HG03575 (cell line): ENCODE results near the gene PPARGC1A.

Source experiments
- ATAC-seq: cut with Tn5 transposase; IDR thresholded peaks from one replicate; pipeline ENCODE4 v1.9.1; 2021; ENCODE audit not compliant: unreplicated experiment, insufficient number of reproducible peaks, low FRiP score; ENCODE audit errors: extremely low read depth

Gene PPARGC1A

DNA sequence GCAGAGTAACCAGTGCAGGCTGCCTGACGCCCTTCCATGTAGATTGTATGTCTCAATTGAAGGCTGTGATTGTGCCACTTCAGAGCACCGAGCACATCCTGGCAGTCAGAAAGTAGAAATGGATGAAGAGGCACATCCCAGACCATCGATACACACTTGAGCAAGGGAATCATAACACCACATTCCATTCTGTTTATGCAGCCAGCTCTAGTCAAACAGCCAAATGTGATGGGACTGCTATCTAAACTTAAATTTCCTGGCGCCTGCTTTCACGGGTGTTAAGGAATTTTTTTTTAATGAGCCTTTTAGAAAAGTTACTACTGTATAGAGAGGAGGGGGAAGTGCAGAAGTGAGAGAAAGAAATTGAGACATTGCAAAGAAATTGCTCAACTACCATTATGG lies 84.4 kb downstream of the PPARGC1A start:
- no peak for ATAC-seq

DNA sequence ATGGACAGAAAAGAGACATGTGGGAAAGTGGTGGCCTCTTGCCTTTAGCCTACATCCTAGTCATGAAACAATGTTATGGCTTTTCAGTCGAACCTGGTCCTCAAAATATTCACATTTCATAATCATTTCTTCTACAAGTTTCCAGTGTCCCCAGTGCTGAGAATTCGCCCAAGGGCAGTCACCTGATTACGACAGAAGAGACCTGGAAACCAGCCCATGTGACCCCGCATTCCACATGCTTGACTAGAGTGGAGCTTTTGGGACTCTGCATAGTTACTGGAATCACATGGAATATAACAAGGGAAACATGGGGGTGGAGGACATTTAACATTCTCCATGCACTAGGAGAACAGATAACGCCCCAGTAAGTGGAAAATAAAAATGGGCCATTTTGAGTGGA lies 100.1 kb downstream of the PPARGC1A start:
- no peak for ATAC-seq

DNA sequence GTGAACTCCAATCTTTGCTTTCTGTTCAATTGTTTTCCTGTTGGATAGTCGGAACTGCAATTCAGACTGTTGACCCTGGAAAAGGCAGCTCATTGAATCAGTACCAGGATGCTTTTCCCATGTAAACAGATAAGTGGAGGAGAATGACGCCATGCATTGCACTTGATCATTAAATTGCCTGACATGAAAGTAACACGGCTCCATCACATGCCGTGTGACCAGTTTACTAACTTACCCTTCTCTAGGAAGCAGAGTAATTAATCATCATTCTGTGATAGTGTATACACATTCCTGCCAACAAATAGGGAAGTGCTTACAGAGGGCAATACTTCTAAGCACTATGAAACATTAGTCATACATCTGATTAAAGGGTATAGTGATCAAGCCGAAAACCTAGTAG lies 101.4 kb downstream of the PPARGC1A start:
- no peak for ATAC-seq

DNA sequence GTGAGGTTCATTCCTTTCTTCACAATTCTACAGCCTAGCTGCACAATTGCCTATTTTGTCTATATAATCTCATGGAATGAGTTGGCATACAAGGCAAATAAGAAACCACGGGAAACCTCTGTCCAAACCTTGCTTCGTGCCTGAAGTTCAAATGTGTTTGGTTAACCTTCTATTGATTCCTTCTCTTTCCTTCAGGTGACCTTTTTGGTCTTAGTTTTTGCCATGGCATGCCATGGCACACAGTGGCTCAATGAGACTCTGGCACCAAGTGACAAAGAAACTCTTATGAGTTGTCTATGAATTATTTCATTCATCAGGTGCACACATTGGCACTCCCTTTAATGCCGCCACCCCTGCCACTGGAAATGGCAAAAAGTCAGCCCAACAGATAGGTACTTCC lies 101.8 kb downstream of the PPARGC1A start:
- no peak for ATAC-seq

DNA sequence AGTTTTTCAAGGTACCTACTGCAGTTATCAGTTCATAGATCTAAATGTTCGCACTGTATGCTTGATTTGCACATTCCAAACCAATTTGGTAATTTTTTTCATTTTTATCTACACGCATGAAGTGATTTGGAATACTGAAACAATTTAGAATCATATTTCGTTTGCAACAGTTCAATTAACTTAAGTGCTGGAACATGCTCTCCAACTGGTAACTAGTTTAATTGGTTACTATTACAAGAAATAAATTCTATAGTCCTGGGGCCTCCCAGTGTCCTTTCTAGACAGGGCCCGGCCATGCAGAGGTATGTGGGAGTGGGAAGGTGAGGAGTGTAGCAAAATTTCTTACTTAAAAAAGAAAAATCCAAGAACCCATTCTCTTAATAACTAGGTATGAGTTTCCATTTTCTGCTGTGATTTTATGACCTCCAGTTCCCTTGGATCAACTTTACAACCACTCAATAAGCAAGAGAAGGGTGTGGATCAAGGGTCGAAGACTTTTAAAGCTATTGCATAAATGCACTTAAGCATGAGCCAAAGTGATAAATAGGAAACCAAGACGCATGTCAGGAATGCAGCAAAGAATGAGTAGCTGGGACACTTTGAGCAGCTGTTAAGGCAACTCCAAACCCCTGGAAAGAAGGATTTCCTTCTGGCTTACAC lies 106.9 kb downstream of the PPARGC1A start:
- ATAC-seq, result no peak

DNA sequence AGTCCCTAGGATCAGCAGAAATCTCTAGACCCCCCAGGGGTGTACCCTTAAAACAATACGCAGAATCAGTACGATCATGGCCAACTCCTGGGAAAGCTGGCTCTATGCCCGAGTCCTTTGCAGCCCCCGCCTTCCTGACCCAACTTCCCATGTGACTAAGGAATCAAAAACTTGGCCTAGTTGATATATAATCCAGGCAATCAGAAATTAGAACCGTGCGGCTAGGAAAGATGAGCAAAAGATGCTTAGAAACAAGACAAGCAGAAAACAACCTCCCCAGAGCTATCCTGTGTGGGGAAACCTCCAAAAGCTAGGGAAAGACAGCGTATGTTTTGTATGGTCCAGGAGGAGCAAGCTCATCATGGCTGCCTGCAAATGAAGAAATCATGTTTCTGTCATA lies 110.0 kb downstream of the PPARGC1A start:
- no peak for ATAC-seq

DNA sequence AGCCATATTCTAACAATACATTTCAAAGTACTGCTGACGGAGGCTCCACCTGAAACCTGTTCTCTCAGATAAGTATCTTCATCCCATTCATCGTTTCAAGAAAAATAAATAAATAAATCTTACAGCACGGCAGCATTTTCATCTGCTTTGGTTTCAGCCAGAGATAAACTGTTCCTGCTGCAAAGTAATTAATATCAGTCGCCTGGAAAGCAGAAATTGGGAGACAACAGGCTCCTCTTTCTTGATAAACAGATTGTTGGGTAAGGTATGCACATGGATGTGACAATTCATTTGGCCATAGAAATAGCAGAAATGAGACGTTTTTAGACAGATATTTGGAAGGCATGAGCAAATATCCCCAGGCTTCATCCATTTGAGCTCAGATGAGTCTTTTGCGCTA lies 110.4 kb downstream of the PPARGC1A start:
- no peak for ATAC-seq

DNA sequence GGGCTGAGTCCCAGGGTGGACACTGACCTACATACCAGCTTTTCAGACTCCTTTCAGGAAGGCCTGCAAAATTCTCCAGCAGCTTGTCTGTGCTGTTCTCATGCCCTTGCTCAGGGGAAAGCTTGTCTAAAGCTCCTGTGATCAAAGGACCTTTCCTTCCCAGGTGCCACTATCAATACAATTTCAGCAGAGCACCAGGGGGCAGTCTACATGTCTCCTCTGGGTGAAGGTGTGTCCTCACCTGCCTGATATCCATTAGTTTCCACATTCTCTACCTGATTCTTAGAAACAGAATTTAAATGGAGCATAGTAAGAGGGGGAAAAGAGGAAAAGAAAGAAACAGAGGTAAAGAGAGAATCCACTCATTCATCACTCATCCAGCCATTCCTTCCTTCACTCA lies 114.2 kb downstream of the PPARGC1A start:
- no peak for ATAC-seq

DNA sequence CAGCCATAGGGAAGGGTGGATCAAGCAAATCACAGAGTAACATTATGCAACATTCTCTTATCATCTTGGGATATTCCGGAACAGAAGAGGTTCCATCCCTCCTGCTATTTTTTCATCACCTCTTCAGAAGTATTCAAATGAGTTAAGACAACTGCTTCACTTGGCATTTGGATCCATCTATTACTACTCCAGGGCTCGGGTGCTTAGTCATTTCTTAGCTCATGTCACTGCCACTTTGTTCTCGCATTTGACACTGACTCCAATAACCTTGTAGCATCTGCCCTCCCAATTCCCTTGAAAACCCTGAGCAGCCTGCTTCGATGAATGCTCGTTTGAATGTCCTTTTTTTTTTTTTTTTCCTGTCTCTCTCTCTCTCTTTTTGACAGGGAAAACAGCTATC lies 114.9 kb downstream of the PPARGC1A start:
- no peak for ATAC-seq

DNA sequence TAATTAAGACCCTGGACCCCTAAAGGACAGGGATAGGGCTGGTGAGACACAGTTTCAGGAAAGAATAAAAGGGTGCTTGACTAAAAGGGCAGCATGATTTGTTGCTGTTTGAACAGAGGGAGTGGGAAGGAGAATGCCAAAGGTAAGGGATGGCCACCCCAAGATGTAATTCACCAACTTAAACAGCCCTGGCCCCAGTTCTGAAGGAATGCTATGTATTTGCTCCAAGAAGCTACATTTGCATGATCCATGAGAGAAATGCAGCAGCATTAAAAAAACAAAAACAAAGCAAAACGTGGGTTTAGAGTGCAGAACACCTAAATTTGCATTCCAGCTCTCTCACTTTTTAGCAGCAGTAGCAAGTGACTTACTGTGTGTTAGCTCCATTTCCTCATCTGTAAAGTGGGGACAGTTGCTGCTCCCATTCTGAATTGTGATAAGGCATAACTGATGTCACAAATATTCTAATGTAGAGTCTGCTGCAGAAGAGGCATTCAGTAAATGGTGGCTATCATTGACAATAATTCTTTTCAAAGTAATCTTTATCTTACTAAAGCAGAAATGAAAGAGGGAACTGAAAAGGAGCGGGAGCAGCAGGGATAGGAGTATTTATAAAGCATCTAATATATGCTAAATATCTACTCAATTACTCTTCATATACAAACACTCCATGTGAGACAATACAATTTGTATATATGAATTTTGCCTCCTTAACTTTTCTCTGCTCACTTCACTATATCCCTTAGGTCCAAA lies 115.8 kb downstream of the PPARGC1A start:
- no peak for ATAC-seq

DNA sequence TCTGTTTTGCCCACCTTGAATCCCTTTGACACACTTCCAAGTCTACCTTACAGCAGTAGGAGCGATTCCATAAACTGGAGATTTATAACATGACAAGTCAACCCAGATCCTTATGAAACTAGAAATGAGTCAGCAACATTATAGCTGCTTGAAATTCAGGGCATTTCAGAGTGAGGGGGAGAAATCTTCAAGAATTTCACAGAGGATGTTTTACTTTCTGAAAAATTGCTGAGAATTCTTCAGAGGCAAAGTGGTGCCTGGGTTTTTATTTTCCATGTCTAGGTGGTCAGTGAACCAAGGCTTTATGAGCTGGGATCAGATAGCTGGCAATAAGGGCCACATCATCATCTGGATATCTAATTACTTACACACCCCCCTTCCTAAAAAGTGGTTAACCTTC lies 119.8 kb downstream of the PPARGC1A start:
- ATAC-seq, result no peak

DNA sequence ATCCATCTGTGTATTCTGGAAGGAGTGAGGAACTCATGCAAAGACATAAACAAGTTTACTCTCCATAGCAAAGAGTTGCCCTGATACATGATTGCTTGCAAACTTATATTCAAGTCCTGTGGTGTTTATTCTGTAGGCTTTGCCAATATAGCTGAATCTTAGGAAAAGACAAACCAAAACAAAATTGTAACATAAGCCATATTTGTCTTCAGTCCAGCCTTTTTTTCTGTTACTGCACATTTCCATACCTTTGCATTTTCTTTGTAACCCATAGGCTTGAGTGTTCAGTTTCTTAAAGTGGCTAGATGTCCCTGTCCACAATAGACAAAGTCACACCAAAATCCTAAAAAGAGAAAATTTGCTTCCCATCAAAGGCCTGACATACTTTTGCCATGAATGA lies 120.4 kb downstream of the PPARGC1A start:
- no peak for ATAC-seq

DNA sequence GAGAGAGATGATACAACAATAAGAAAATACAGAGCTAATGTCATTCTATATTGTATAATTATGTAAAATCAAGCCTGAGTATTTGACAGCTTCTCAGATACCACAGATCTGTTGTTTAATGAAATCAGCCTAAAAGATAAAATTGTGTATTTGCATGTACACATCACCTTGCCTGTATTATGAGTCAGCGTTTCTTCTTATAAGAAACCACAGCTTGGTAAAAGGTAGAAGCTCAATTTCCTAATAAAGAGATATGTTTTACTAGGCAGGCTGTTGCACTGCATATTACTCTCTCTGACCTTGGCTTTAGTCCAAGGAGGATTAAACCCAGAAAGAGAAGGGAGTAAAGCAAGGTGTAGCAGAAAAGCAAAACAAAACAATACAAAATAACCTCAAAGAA lies 121.3 kb downstream of the PPARGC1A start:
- ATAC-seq, result no peak

DNA sequence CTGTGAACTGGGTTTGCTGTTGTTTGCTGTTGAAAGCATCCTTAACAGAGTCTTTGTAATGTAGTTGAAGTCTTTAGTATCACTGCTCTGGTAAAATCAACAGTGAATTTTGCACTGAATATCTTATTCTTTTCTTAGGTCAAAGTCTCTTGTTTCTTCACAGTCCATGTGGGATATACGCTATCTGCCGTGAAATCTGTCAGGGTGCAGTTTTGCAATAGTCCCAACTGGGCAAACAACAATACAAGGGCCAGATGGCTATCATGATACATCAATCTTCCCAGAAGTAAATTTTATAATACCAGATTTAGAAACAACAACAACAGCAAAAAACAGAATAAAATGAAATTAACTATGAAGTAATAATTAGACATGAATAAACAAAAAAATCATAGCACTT lies 123.5 kb downstream of the PPARGC1A start:
- no peak for ATAC-seq

DNA sequence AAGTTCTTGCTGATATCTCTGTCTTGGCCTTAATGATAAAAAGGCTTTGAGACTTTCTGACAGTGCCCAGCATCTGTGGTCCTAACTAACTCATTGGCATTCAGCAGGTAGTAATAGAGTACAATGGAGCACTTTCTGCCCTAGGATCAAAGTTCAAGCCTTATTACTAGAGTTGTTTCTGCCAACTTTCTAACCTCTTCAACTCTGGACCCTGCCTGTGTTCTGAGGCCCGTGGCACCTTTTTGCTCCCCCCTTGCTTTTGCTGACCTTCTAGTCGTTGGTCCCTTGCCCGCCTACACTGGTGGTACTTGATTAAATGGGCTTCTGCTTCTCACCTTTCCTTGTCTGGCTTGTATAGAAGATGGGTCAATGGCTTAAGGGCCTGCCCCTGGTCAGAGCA lies 126.3 kb downstream of the PPARGC1A start:
- ATAC-seq, result no peak

DNA sequence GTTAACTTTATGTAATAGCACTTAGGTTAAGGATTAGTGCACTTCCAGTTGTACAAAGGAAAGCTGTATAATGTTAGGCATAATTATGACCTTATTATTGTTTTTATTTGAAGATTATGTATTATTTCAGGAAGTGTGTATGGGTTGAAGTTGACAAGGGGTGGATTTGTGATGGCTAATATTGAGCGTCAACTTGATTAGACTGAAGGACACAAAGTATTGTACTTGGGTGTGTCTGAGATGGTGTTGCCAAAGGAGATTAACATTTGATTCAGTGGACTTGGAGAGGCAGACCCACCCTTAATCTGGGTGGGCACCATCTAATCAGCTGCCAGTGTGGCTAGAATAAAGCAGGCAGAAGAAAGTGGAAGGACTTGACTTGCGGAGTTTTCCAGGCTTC lies 127.3 kb downstream of the PPARGC1A start:
- no peak for ATAC-seq

DNA sequence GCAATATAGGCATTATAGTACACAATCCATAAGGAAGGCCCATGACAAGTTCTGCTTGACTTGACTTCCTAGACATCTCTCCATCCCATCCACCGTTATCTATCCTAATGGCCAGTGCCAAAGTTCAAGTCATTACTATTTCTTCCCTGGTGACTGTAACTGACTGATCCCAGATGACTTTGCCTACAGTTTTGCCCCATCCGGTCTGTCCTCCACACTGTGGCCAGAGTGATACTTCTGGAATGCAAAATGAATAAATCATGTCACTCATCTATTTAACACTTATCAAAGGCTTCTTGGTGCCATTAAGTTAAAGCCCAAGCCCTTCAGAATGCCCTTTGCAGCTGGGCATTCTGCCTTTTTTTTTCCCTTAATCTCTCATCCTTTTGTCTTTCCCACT lies 130.8 kb downstream of the PPARGC1A start:
- no peak for ATAC-seq

DNA sequence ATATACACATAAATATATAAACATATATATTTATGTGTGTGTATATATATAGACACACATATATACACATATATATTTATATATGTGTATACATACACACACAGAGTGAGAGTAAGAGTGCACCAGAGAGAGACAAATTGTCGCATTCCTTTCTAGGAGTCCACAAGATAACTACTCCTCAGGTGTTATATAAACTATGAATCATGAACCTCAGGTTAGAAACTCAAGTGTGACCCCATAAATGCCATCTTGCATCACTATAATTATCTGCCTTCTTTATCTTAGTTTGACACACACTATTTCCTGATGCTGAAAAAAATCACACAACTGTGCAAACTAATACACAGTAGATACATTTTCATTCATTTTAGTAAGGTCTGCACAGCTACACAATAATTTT lies 135.2 kb downstream of the PPARGC1A start:
- ATAC-seq, result no peak

DNA sequence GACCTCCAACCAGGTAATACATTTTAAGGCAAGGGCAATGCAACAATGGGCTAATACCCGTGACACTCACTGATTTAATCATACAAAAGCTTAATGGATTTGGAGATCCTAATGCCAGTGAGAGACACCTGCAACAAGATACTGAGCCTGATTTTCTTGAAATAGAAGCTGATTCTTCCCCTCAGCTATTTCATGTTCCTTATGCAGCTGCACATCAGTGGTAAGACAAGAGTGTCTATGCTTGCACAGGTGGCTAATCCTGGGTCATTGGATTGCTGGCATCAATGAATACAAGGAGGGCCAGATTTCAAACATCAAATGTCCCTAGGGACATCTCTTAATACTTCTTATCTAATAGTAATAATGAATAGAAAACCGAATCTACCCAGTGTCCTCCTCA lies 139.7 kb downstream of the PPARGC1A start:
- ATAC-seq, result no peak

DNA sequence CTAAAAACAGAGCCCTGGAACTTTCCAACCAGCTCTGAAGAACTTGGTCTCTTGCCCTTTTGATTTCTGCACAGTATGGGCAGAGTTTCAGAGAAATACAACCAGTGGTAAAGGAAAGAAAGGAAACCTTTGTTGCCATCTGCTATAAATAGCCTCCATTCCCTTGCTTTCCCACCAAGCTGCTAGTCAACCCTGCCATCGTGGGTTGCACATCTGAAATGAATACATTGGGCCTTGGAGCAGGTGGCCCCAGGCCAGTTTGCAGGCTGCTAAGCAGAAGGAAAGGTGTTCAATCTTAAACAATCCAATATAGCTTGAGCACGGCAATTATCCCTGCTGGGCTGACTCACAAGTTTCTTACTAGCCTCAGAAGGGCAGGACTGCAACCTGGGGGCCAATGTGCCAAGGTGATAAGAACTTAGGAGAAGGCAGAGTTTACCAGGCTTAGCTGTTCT lies 142.5 kb downstream of the PPARGC1A start:
- no peak for ATAC-seq

DNA sequence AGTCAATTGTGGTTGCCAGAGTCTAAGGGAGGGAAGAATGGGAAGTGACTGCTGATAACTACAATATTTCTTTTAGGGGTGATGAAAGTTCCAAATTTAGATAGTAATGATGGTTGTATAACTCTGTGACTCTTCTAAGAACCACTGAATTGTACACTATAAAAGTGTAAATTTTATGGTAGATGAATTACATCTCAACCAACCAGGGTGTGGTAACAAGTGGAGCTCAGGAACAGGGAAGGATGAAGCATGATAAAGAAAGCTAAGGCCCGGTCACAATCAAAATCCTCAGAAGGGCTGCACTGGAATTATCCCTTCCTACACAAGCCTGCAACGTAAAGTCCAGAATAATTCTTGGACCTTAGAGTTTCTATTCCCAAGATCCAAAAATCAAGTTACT lies 143.2 kb downstream of the PPARGC1A start:
- ATAC-seq, result no peak
